GM23338 (cell line): ENCODE data around the gene RPS6KC1.

Source experiments
- CREB1 ChIP-seq: fragments of 250-450 bp; sonication (Bioruptor Pico); IDR thresholded peaks from 2 replicates; pipeline ENCODE4 v1.5.0; 2020; ENCODE audit warnings: low read depth, mild to moderate bottlenecking, moderate library complexity
- CTCF ChIP-seq, 2 experiments: fragments of 200-600 bp in 1 of 2; sonication (generic) in 1 of 2; conservative IDR thresholded peaks; 2 replicates each; pipeline versions ENCODE4 v1.5.1 to v1.6.1; 2016 to 2017; ENCODE audit warnings: antibody characterized with exemption in 2 of 2, low read depth in 2 of 2, mild to moderate bottlenecking in 2 of 2, moderate library complexity in 1 of 2
- EZH2 ChIP-seq: fragments of 200-600 bp; sonication (generic); IDR thresholded peaks from one replicate; pipeline ENCODE4 v1.8.0; 2017; ENCODE audit warnings: antibody characterized with exemption, mild to moderate bottlenecking, low read depth; ENCODE audit not compliant: unreplicated experiment
- EZH2phosphoT487 ChIP-seq: fragments of 200-600 bp; sonication (generic); IDR thresholded peaks from one replicate; pipeline ENCODE4 v1.8.1; 2018; ENCODE audit warnings: antibody characterized with exemption; ENCODE audit not compliant: unreplicated experiment
- REST ChIP-seq: IDR thresholded peaks from one replicate; pipeline ENCODE4 v1.6.1; 2018; ENCODE audit warnings: antibody characterized with exemption; ENCODE audit not compliant: unreplicated experiment

GRCh38 chr1:213251972-213252371 lies 200.9 kb downstream of the RPS6KC1 start:
- TF ChIP-seq CTCF (conservative IDR thresholded peaks at IDR 0.05; ENCODE audit: low read depth in 2 of 2): no peak
- no peak for TF ChIP-seq EZH2phosphoT487
- TF ChIP-seq CREB1 (CRISPR knock-in tag): no peak
- no peak for TF ChIP-seq EZH2
- TF ChIP-seq REST: no peak
